Mucosa of rectum (tissue), 2 donors: ENCODE measurements around the gene SPATA20.

Experiments
- H3K27ac ChIP-seq, 2 donors: one replicate each; pipeline ENCODE4 v1.7.0; 2013; ENCODE audit warnings: inconsistent platforms in 2 of 2, low read depth in 2 of 2, low read length in 2 of 2
- H3K27me3 ChIP-seq, 2 donors: one replicate each; pipeline ENCODE4 v1.7.0; 2013; ENCODE audit warnings: low read length in 2 of 2; ENCODE audit not compliant: control insufficient read depth in 2 of 2, insufficient read depth in 2 of 2
- H3K36me3 ChIP-seq, 2 donors: one replicate each; pipeline ENCODE4 v1.7.0; 2013; ENCODE audit warnings: low read length in 2 of 2; ENCODE audit not compliant: control insufficient read depth in 2 of 2, insufficient read depth in 2 of 2
- H3K4me1 ChIP-seq, 2 donors: one replicate each; pipeline ENCODE4 v1.7.0; 2013; ENCODE audit warnings: low read length in 2 of 2, mild to moderate bottlenecking in 1 of 2; ENCODE audit not compliant: control insufficient read depth in 2 of 2, insufficient read depth in 2 of 2
- H3K4me3 ChIP-seq, 2 donors: one replicate each; pipeline ENCODE4 v1.7.0; 2013; ENCODE audit warnings: low read length in 2 of 2
- H3K9ac ChIP-seq, 2 donors: one replicate each; pipeline ENCODE4 v1.7.0; 2013; ENCODE audit warnings: low read length in 2 of 2, low read depth in 1 of 2, mild to moderate bottlenecking in 1 of 2
- H3K9me3 ChIP-seq, 2 donors: one replicate each; pipeline ENCODE4 v1.7.0; 2013; ENCODE audit warnings: low read length in 2 of 2; ENCODE audit not compliant: control insufficient read depth in 2 of 2
- donor health status: healthy.
- donor health status: Normal muscosa, but diverticular disease.

The SPATA20 gene

DNA sequence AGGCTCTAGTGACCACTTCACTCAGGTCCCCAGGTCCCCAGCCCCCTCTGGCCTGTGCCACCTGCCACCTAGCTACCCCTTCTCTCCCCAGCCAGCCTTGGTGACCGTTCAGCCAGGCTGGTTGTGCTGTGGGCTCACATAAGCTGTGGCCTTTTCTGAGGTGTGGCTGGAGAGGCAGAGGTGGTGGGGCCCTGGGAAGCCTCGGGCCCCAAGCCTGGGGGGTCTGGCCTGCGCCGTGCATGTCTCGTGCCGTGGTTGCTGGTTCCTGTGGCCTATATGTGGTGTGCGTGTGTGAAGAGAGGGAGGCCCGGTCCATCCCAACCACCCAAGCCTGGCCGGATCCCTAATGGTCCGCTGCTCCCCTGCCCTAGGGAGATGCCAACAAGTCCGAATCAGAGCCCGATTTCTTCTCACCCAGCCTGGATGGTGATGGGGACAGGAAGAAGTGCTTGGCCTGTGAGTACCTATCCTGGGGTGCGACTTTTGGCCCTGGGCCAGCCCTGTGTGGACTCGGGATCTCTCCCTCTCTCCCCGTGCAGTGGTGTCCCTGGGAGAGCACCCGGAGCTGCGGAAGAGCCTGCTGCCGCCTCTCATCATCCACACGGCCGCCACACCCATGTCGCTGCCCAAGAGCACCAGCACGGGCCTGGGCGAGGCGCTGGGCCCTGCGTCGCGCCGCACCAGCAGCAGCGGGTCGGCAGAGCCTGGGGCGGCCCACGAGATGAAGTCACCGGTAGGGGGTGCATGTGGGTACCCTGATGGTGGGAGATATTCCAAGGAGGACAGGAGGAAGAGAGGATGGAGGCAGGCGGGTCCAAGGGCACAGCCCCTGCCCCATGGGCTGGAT lies 49.4 kb downstream of the SPATA20 start:
- no peaks in the 10 kb centered on the region for H3K36me3 ChIP-seq
- no peaks in the 10 kb centered on the region for H3K27me3 ChIP-seq
- H3K9ac ChIP-seq = no peak overlapping the region
- no peaks in the 10 kb centered on the region for H3K9me3 ChIP-seq
- H3K27ac ChIP-seq = no peak overlapping the region
- H3K4me1 ChIP-seq = no peaks in the 10 kb centered on the region
- H3K4me3 ChIP-seq = no peak overlapping the region

GRCh38 chr17:50598487-50598886 lies 51.5 kb downstream of the SPATA20 start:
- no peaks in the 10 kb centered on the region for H3K9me3 ChIP-seq
- peaks cover 0 to 2% of the 10 kb centered on the region in 2 donors for H3K27me3 ChIP-seq
- no peak overlapping the region for H3K27ac ChIP-seq
- no peak overlapping the region for H3K9ac ChIP-seq
- H3K36me3 ChIP-seq = no peaks in the 10 kb centered on the region
- H3K4me3 ChIP-seq = no peak overlapping the region
- H3K4me1 ChIP-seq = no peaks in the 10 kb centered on the region

DNA sequence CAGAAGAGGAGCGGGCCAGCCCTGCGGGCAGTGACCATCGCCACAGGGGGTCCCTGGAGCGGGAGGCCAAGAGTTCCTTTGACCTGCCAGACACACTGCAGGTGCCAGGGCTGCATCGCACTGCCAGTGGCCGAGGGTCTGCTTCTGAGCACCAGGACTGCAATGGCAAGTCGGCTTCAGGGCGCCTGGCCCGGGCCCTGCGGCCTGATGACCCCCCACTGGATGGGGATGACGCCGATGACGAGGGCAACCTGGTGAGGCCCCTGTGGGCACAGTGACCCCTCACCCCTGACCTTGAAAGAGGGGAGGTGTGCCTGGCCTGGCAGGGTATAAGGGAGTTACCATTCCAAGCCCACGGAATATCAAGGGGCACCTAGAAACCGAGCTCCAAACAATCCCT lies 52.6 kb downstream of the SPATA20 start:
- Histone ChIP-seq H3K4me3 (no peak overlapping the region), H3K36me3 (no peaks in the 10 kb centered on the region), H3K4me1 (peaks cover 0 to 3% of the 10 kb centered on the region in 2 donors), H3K27ac (no peak overlapping the region), H3K9ac (no peak overlapping the region), H3K27me3 (peaks cover 0 to 2% of the 10 kb centered on the region in 2 donors), H3K9me3 (no peaks in the 10 kb centered on the region)

GRCh38 chr17:50601823-50602375 lies 54.9 kb downstream of the SPATA20 start:
- H3K4me1 ChIP-seq = peaks cover 0 to 4% of the 10 kb centered on the region in 2 donors
- H3K9me3 ChIP-seq = no peaks in the 10 kb centered on the region
- H3K4me3 ChIP-seq = no peak overlapping the region
- H3K9ac ChIP-seq = no peak overlapping the region
- no peaks in the 10 kb centered on the region for H3K36me3 ChIP-seq
- H3K27ac ChIP-seq = no peak overlapping the region
- peaks cover 0 to 2% of the 10 kb centered on the region in 2 donors for H3K27me3 ChIP-seq

GRCh38 chr17:50602836-50603235 lies 55.9 kb downstream of the SPATA20 start:
- H3K27me3 ChIP-seq = peaks cover 0 to 2% of the 10 kb centered on the region in 2 donors
- no peaks in the 10 kb centered on the region for H3K9me3 ChIP-seq
- H3K36me3 ChIP-seq = no peaks in the 10 kb centered on the region
- no peak overlapping the region for H3K27ac ChIP-seq
- H3K4me1 ChIP-seq = peaks cover 0 to 4% of the 10 kb centered on the region in 2 donors
- no peak overlapping the region for H3K9ac ChIP-seq
- H3K4me3 ChIP-seq = no peak overlapping the region

DNA sequence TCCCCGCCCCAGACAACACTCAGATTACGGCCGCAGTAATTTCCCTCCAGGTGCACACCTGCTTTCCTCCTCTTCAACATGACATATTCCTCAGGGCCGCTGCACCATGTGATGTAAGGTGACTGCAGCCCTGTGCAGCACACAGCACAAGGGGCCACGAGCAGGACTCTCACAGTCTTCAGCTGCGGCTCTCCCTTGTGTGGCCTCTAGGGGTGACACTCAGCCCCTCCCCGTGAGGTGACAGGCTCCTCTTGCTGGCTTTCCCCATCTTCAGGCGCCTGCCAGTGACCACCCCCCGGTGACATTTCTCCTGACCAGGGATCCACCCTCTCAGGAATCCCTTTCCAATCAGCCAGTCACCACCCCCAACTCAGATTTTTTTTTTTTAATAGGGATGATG lies 56.4 kb downstream of the SPATA20 start:
- Histone ChIP-seq H3K9ac (no peak overlapping the region), H3K36me3 (no peaks in the 10 kb centered on the region), H3K9me3 (no peaks in the 10 kb centered on the region), H3K4me3 (no peak overlapping the region), H3K4me1 (peaks cover 0 to 4% of the 10 kb centered on the region in 2 donors), H3K27me3 (peaks cover 0 to 2% of the 10 kb centered on the region in 2 donors), H3K27ac (no peak overlapping the region)

DNA sequence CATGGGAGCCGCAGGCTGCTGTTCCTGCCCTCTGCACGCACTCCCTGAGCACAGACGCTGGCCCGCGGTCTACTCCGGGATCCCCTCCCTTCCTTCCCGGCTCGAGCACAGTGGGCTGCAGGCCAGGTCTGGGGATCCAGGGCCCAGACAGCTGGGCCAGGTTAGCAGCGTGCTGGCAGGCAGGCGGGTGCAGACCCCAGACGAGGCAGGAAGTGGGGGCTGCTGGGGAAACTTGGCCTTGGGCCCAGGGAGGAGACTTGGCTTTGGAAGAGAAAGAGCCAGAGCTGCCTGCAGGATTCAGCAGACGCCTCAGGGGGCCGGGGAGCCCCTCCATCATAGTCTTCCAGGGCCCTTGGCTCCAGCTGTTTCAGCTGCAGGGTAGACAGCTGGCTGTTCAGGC lies 57.5 kb downstream of the SPATA20 start:
- H3K27ac ChIP-seq = no peak overlapping the region
- no peaks in the 10 kb centered on the region for H3K36me3 ChIP-seq
- peaks cover 0 to 4% of the 10 kb centered on the region in 2 donors for H3K4me1 ChIP-seq
- H3K4me3 ChIP-seq = no peak overlapping the region
- no peaks in the 10 kb centered on the region for H3K9me3 ChIP-seq
- H3K27me3 ChIP-seq = peaks cover 0 to 2% of the 10 kb centered on the region in 2 donors
- H3K9ac ChIP-seq = peak overlapping the region in 1 of 2 donors; percentile 30

GRCh38 chr17:50605429-50605828 lies 58.5 kb downstream of the SPATA20 start:
- no peaks in the 10 kb centered on the region for H3K9me3 ChIP-seq
- H3K27ac ChIP-seq = no peak overlapping the region
- no peak overlapping the region for H3K4me3 ChIP-seq
- no peak overlapping the region for H3K9ac ChIP-seq
- no peaks in the 10 kb centered on the region for H3K36me3 ChIP-seq
- H3K4me1 ChIP-seq = peaks cover 0 to 4% of the 10 kb centered on the region in 2 donors
- H3K27me3 ChIP-seq = peaks cover 0 to 2% of the 10 kb centered on the region in 2 donors
